SU-DHL-6 (cell line): Measurements from ENCODE around the gene MYLK.

Source experiments
- CTCF ChIP-seq: fragments of 200-600 bp; sonication (generic); IDR thresholded peaks from one replicate; pipeline ENCODE4 v1.5.1; 2017; ENCODE audit warnings: antibody characterized with exemption, mild to moderate bottlenecking, low read length, moderate library complexity; ENCODE audit not compliant: insufficient read depth, poor library complexity, severe bottlenecking
- EZH2phosphoT487 ChIP-seq: fragments of 200-600 bp; sonication (generic), shearing (Covaris generic); conservative IDR thresholded peaks from 2 replicates; pipeline ENCODE4 v1.6.1; 2018; ENCODE audit warnings: mild to moderate bottlenecking, antibody characterized with exemption, low read length, moderate library complexity, mixed read lengths

GRCh38 chr3:123661973-123662372 lies 222.2 kb downstream of the MYLK start:
- TF ChIP-seq CTCF: no peak
- TF ChIP-seq EZH2phosphoT487: no peak
